ENCODE results near the gene NHLH2.

The NHLH2 gene

GRCh38 chr1:115873184-115873583 is 32.3 kb upstream of the NHLH2 start:
- TF ChIP-seq CREB1 (IDR thresholded peaks at IDR 0.05; ENCODE audit: low read depth) (no peak), TAF1 (IDR thresholded peaks at IDR 0.05; ENCODE audit: low read depth) (no peak), TEAD4 (IDR thresholded peaks at IDR 0.05) (no peak), FOXM1 (IDR thresholded peaks at IDR 0.05; ENCODE audit: borderline replicate concordance, low read depth) (no peak), YY1 (IDR thresholded peaks at IDR 0.05; ENCODE audit: low read depth) (no peak), RAD21 (IDR thresholded peaks at IDR 0.05; ENCODE audit: low read depth) (no peak)

GRCh38 chr1:115869064-115869463 is 28.1 kb upstream of the NHLH2 start:
- TF ChIP-seq TEAD4 (IDR thresholded peaks at IDR 0.05) (no peak), ZBTB7A (IDR thresholded peaks at IDR 0.05; ENCODE audit: low read depth) (no peak), RAD21 (IDR thresholded peaks at IDR 0.05; ENCODE audit: low read depth) (no peak), CEBPB (IDR thresholded peaks at IDR 0.05) (no peak), REST (IDR thresholded peaks at IDR 0.05; ENCODE audit: low read depth) (no peak), TCF12 (IDR thresholded peaks at IDR 0.05; ENCODE audit: low read depth) (no peak), MAX (IDR thresholded peaks at IDR 0.05) (no peak), USF1 (IDR thresholded peaks at IDR 0.05) (no peak), TAF1 (IDR thresholded peaks at IDR 0.05; ENCODE audit: low read depth) (no peak), NFIC (IDR thresholded peaks at IDR 0.05) (no peak), CREB1 (IDR thresholded peaks at IDR 0.05; ENCODE audit: low read depth) (no peak), FOXM1 (IDR thresholded peaks at IDR 0.05; ENCODE audit: borderline replicate concordance, low read depth) (no peak)

GRCh38 chr1:115867216-115867615 is 26.3 kb upstream of the NHLH2 start:
- no peak for TF ChIP-seq TAF1 (IDR thresholded peaks at IDR 0.05; ENCODE audit: low read depth)
- TF ChIP-seq RAD21 (IDR thresholded peaks at IDR 0.05; ENCODE audit: low read depth), result no peak
- no peak for TF ChIP-seq REST (IDR thresholded peaks at IDR 0.05; ENCODE audit: low read depth)
- no peak for TF ChIP-seq YY1 (IDR thresholded peaks at IDR 0.05; ENCODE audit: low read depth)
- no peak for TF ChIP-seq CEBPB (IDR thresholded peaks at IDR 0.05)
- no peak for TF ChIP-seq EP300 (IDR thresholded peaks at IDR 0.05; ENCODE audit: borderline replicate concordance)
- TF ChIP-seq EGR1 (IDR thresholded peaks at IDR 0.05), result no peak
- no peak for TF ChIP-seq TEAD4 (IDR thresholded peaks at IDR 0.05)
- no peak for TF ChIP-seq MAX (IDR thresholded peaks at IDR 0.05)
- no peak for TF ChIP-seq NFIC (IDR thresholded peaks at IDR 0.05)
- TF ChIP-seq USF1 (IDR thresholded peaks at IDR 0.05), result no peak
- TF ChIP-seq CREB1 (IDR thresholded peaks at IDR 0.05; ENCODE audit: low read depth), result no peak
- TF ChIP-seq ZBTB7A (IDR thresholded peaks at IDR 0.05; ENCODE audit: low read depth), result no peak
- no peak for TF ChIP-seq TCF12 (IDR thresholded peaks at IDR 0.05; ENCODE audit: low read depth)
- TF ChIP-seq FOXM1 (IDR thresholded peaks at IDR 0.05; ENCODE audit: borderline replicate concordance, low read depth), result no peak

- TF ChIP-seq YY1 (IDR thresholded peaks at IDR 0.05; ENCODE audit: low read depth) (no peak), REST (IDR thresholded peaks at IDR 0.05; ENCODE audit: low read depth) (no peak), CREB1 (IDR thresholded peaks at IDR 0.05; ENCODE audit: low read depth) (no peak), TEAD4 (IDR thresholded peaks at IDR 0.05) (no peak), FOXM1 (IDR thresholded peaks at IDR 0.05; ENCODE audit: borderline replicate concordance, low read depth) (no peak), EP300 (IDR thresholded peaks at IDR 0.05; ENCODE audit: borderline replicate concordance) (no peak), NFIC (IDR thresholded peaks at IDR 0.05) (no peak), MAX (IDR thresholded peaks at IDR 0.05) (no peak), TCF12 (IDR thresholded peaks at IDR 0.05; ENCODE audit: low read depth) (no peak), CEBPB (IDR thresholded peaks at IDR 0.05) (no peak), ZBTB7A (IDR thresholded peaks at IDR 0.05; ENCODE audit: low read depth) (no peak), USF1 (IDR thresholded peaks at IDR 0.05) (no peak)
Observed at GRCh38 chr1:115865704-115866380, 24.9 kb upstream of the NHLH2 start.
